Thymus (tissue), 14 donors: ENCODE data around the gene PGA3. TPM values are rescaled to one million over a fixed set of nuclear protein-coding genes. Genes with fewer than 3 reads are reported as not detected.
"Not testable (repeated sequence)": the region's sequence is repeated elsewhere in the genome, so short reads cannot be mapped to it uniquely, and the experiment has no call there.

Experiments
- DNase-seq, 9 donors: peaks; one replicate each; pipeline ENCODE4 v3.0.0-alpha.2; 2013; ENCODE audit warnings: low spot score in 9 of 9, low read depth in 6 of 9, missing footprints in 1 of 9
- H3K27ac ChIP-seq, 2 donors: one replicate each; pipeline ENCODE4 v1.5.1; 2013; ENCODE audit warnings: control low read depth in 1 of 2, low read depth in 1 of 2, low read length in 1 of 2, mild to moderate bottlenecking in 1 of 2, moderate library complexity in 1 of 2
- H3K27me3 ChIP-seq, 2 donors: one replicate each; pipeline ENCODE4 v1.5.1; 2013; ENCODE audit warnings: low read length in 1 of 2; ENCODE audit not compliant: control insufficient read depth in 2 of 2, insufficient read depth in 1 of 2
- H3K36me3 ChIP-seq, 2 donors: one replicate each; pipeline ENCODE4 v1.5.1; 2013; ENCODE audit warnings: low read length in 1 of 2, mild to moderate bottlenecking in 1 of 2, moderate library complexity in 1 of 2; ENCODE audit not compliant: control insufficient read depth in 2 of 2, insufficient read depth in 2 of 2
- H3K4me1 ChIP-seq, 2 donors: one replicate each; pipeline ENCODE4 v1.5.1; 2013; ENCODE audit warnings: low read length in 2 of 2; ENCODE audit not compliant: control insufficient read depth in 2 of 2, insufficient read depth in 2 of 2
- H3K4me3 ChIP-seq, 2 donors: one replicate each; pipeline ENCODE4 v1.5.1; 2013; ENCODE audit warnings: low read length in 2 of 2, control low read depth in 1 of 2, mild to moderate bottlenecking in 1 of 2
- H3K9me3 ChIP-seq, 2 donors: one replicate each; pipeline ENCODE4 v1.5.1; 2013; ENCODE audit warnings: low read length in 1 of 2, mild to moderate bottlenecking in 1 of 2; ENCODE audit not compliant: control insufficient read depth in 2 of 2, insufficient read depth in 1 of 2
- WGBS: extraction: QIAGEN DNeasy Blood & Tissue Kit; methylation state at CpG from one replicate; pipeline ENCODE4 v1.1.7; 2013; 5-methylcytosine and 5-hydroxymethylcytosine counted together
- long read RNA-seq, 10 donors: transcript quantifications; one replicate each; lab custom pipeline, GENCODE V29; 2026
- polyA plus RNA-seq: library from polyadenylated mRNA; stranded (reverse); fragments of 200-250 nt; gene quantifications from one replicate; pipeline ENCODE4 v1.2.3, GENCODE V29; 2013
- total RNA-seq: library from RNA; stranded (reverse); fragments of 120-200 nt; gene quantifications from one replicate; pipeline ENCODE4 v1.2.4, GENCODE V29; 2013
- donor health status: healthy.

The PGA3 gene
- total RNA-seq (0.80 TPM), polyA plus RNA-seq (1.3 TPM)
- long read RNA-seq, donor 1, result 0 reads
- long read RNA-seq, donor 2, result 0 reads
- long read RNA-seq, donor 3, result 0 reads
- long read RNA-seq, donor 4, result 0 reads
- long read RNA-seq, donor 5, result 0 reads
- long read RNA-seq, donor 6, result 0 reads
- long read RNA-seq, donor 7, result 0 reads
- long read RNA-seq, donor 8, result 0 reads
- long read RNA-seq, donor 9, partial matches to known transcripts, result 0 of 1 reads
- long read RNA-seq, donor 9, other reads (novel, unspliced or antisense), result 0 of 1 reads
- long read RNA-seq, donor 10, result 0 reads

DNA sequence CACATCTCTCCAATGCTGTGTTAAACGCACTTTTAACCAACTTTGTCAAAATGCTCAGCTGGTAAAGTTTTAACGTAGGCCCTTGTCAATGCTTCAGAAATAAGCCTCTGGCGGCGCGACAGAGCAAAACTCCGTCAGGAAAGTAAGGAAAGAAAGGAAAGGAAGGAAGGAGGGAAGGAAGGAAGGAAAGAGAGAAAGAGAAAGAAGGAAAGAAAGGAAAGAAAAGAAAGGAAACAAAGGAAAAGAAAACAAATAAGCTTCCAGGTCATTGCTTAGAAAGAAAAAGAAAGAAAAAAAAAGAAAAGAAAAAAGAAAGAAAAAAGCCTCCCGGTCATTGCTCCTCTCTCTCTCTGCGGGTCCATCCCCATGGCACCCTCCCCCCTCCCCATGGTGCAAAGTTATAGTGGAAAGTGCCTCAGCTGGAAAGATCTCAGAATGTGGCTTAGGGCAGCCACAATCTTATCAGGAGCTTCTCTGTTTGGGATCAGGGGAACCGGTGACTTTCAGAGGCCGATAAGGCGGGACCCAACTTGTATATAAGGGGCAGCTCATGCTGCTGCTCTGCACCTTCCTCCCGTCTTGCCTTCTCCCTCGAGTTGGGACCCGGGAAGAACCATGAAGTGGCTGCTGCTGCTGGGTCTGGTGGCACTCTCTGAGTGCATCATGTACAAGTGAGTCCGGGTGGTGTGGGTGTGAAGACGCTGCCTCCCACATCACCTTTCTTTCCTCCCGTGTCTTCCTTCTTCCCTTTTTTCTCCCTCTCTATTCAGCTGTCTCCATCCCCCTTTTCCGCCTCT is at the start of gene PGA3:
PGA3 (plus strand) TSS at position 566 of the 797 bp plus-strand sequence; CDS start at position 616, 50 bp downstream.
- not testable (repeated sequence) for H3K4me1 ChIP-seq, H3K9me3 ChIP-seq, H3K4me3 ChIP-seq, H3K27ac ChIP-seq, DNase-seq, H3K36me3 ChIP-seq
- WGBS, result 84% methylated on average over 17 of the region's 18 CpGs
- peaks cover 0 to 17% of the 10 kb centered on the region in 2 donors for H3K27me3 ChIP-seq

GRCh38 chr11:61153593-61154095 is 49.7 kb upstream of the PGA3 start:
- Histone ChIP-seq H3K27me3 (no peaks in the 10 kb centered on the region), H3K9me3 (peaks cover 0 to 12% of the 10 kb centered on the region in 2 donors), H3K4me3 (no peak overlapping the region), H3K36me3 (no peaks in the 10 kb centered on the region), H3K27ac (peak overlapping the region in 1 of 2 donors; percentile 43), H3K4me1 (peaks cover 6 to 11% of the 10 kb centered on the region in 2 donors)
- 96% methylated on average over 2 of the region's 2 CpGs for WGBS
- no peak for DNase-seq

DNA sequence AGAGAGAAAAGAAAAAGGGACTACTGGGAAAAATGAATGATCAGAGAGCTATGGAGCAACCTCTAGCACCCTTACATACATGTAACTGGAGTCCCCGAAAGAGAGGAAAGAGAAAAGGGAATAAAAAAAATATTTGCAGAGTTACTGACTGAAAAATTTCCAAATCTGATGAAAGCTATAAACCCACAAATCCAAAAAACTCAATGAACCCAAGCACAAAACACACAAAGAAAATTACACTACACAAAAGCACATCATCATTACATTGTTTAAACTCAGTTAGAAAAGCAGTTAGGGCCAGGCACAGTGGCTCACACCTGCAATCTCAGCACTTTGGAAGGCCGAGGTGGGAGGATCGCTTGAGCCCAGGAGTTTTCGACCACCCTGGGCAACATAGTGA is 48.8 kb upstream of the PGA3 start:
- H3K36me3 ChIP-seq, result no peaks in the 10 kb centered on the region
- H3K27ac ChIP-seq, result no peak overlapping the region
- 98% methylated on average over 4 of the region's 4 CpGs for WGBS
- H3K4me3 ChIP-seq, result no peak overlapping the region
- no peaks in the 10 kb centered on the region for H3K27me3 ChIP-seq
- peaks cover 0 to 12% of the 10 kb centered on the region in 2 donors for H3K9me3 ChIP-seq
- no peak for DNase-seq
- peaks cover 6 to 16% of the 10 kb centered on the region in 2 donors for H3K4me1 ChIP-seq

- peaks cover 4 to 14% of the 10 kb centered on the region in 2 donors for H3K4me1 ChIP-seq
- peaks cover 0 to 12% of the 10 kb centered on the region in 2 donors for H3K9me3 ChIP-seq
- no peak overlapping the region for H3K27ac ChIP-seq
- no peak for DNase-seq
- H3K36me3 ChIP-seq, result no peaks in the 10 kb centered on the region
- no peak overlapping the region for H3K4me3 ChIP-seq
- WGBS, result 98% methylated on average over 1 of the region's 1 CpG
- no peaks in the 10 kb centered on the region for H3K27me3 ChIP-seq
Observed at GRCh38 chr11:61155312-61155711, 48.0 kb upstream of the PGA3 start.

DNA sequence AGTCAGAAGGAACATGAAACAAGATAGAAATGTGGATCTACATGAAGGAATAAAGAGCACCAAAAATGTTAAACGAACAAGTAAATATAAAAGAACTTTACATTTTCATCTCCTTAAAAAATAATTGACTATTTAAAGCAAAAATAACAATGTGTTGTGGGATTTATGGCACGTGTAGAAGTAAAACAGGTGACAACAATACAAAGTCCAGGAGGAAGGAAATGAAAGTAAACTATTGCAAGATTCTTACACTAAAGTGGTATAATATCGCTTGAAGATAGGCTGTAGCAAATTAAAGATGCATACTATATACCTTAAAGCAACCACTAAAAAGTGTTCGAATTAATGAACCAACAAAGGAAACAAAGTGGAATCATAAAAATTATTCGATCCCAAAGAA is 47.6 kb upstream of the PGA3 start:
- H3K27ac ChIP-seq, result no peak overlapping the region
- WGBS, result 96% methylated on average over 5 of the region's 5 CpGs

GRCh38 chr11:61157743-61158142 is 45.6 kb upstream of the PGA3 start:
- no peak overlapping the region for H3K4me3 ChIP-seq
- no peaks in the 10 kb centered on the region for H3K27me3 ChIP-seq
- H3K36me3 ChIP-seq, result no peaks in the 10 kb centered on the region
- H3K9me3 ChIP-seq, result peaks cover 0 to 12% of the 10 kb centered on the region in 2 donors
- WGBS, result 77% methylated on average over 3 of the region's 3 CpGs
- H3K4me1 ChIP-seq, result peaks cover 10 to 31% of the 10 kb centered on the region in 2 donors
- DNase-seq, result peak in 1 of 9 donors; percentile 60
- H3K27ac ChIP-seq, result peak overlapping the region; percentile 9 to 27

More for the DNA sequence above, 47.6 kb upstream of the PGA3 start:
- no peak for DNase-seq
- no peaks in the 10 kb centered on the region for H3K27me3 ChIP-seq
- H3K4me1 ChIP-seq, result peaks cover 8 to 18% of the 10 kb centered on the region in 2 donors
- H3K36me3 ChIP-seq, result no peaks in the 10 kb centered on the region
- H3K4me3 ChIP-seq, result no peak overlapping the region
- H3K9me3 ChIP-seq, result peaks cover 0 to 12% of the 10 kb centered on the region in 2 donors

DNA sequence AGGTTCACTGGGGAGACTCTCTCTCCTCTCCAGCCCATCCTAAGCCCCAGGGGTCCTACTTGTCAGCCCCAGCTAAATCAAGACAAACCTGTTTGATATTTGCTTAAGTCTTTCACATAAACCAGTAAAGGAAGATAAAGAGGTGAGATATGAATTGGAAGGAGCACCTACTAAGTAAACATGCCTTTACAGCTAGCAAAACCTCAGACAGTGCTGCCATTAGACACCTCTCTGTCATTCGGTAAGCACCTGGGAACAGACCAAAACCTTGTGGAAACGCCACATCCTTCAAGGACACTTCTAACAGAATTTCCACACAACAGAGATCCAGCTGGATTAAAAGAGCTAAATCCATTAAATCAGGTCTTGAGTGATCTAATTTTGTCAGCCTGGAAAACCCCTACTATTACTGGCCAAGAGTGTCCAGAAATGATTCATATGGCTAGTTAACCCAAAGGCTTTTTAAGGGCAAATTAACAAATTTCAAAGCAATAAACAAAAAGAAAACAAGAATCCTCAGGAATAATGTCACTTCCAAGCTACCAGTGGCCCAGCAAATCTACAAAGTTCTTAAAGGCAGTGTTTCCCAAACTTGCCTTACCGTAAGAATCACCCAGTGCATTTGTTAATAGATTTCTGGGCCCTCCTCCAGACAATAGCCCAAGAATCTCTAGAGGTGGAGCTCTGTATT is 44.5 kb upstream of the PGA3 start:
- H3K4me3 ChIP-seq, result no peak overlapping the region
- 88% methylated on average over 3 of the region's 3 CpGs for WGBS
- H3K27me3 ChIP-seq, result no peaks in the 10 kb centered on the region
- DNase-seq, result no peak
- peaks cover 0 to 8% of the 10 kb centered on the region in 2 donors for H3K9me3 ChIP-seq
- H3K36me3 ChIP-seq, result no peaks in the 10 kb centered on the region
- H3K27ac ChIP-seq, result peak overlapping the region; percentile 65 to 67
- peaks cover 10 to 31% of the 10 kb centered on the region in 2 donors for H3K4me1 ChIP-seq

GRCh38 chr11:61160487-61161189 is 42.7 kb upstream of the PGA3 start:
- H3K36me3 ChIP-seq, result no peaks in the 10 kb centered on the region
- H3K27ac ChIP-seq, result peak overlapping the region; percentile 85 to 99
- H3K4me1 ChIP-seq, result peaks cover 10 to 37% of the 10 kb centered on the region in 2 donors
- no peaks in the 10 kb centered on the region for H3K9me3 ChIP-seq
- WGBS, result 28% methylated on average over 25 of the region's 25 CpGs
- H3K4me3 ChIP-seq, result peak overlapping the region; percentile 61 to 80
- H3K27me3 ChIP-seq, result no peaks in the 10 kb centered on the region
- peak in 1 of 9 donors; percentile 47 for DNase-seq
